ENCODE measurements around the gene USP3.

The USP3 gene

GRCh38 chr15:63544258-63545026 lies 40.0 kb downstream of the USP3 start:
- DNase-seq (ENCODE audit: low read depth): no peak

- no peak for DNase-seq (ENCODE audit: low read depth)
These were observed 41.1 kb downstream of the USP3 start for GRCh38 chr15:63545520-63545919.

- no peak for DNase-seq (ENCODE audit: low read depth)
These were observed 47.0 kb downstream of the USP3 start for GRCh38 chr15:63551400-63551799.

- no peak for DNase-seq (ENCODE audit: low read depth)
These were observed 49.0 kb downstream of the USP3 start for GRCh38 chr15:63553388-63553791.

- DNase-seq (ENCODE audit: low read depth): no peak
These were observed 50.0 kb downstream of the USP3 start for GRCh38 chr15:63554337-63554927.

- no peak for DNase-seq (ENCODE audit: low read depth)
These were observed 51.1 kb downstream of the USP3 start for GRCh38 chr15:63555507-63555906.

- no peak for DNase-seq (ENCODE audit: low read depth)
These were observed 51.9 kb downstream of the USP3 start for GRCh38 chr15:63556246-63556645.

GRCh38 chr15:63556736-63557135 lies 52.3 kb downstream of the USP3 start:
- DNase-seq (ENCODE audit: low read depth): no peak

- DNase-seq (ENCODE audit: low read depth): no peak
These were observed 55.4 kb downstream of the USP3 start for GRCh38 chr15:63559753-63560152.

GRCh38 chr15:63560741-63561448 lies 56.5 kb downstream of the USP3 start:
- no peak for DNase-seq (ENCODE audit: low read depth)

- no peak for DNase-seq (ENCODE audit: low read depth)
These were observed 59.7 kb downstream of the USP3 start for GRCh38 chr15:63564093-63564492.

- DNase-seq (ENCODE audit: low read depth): no peak
These were observed 61.3 kb downstream of the USP3 start for GRCh38 chr15:63565536-63566186.

- DNase-seq (ENCODE audit: low read depth): no peak
These were observed 68.5 kb downstream of the USP3 start for GRCh38 chr15:63572749-63573464.

GRCh38 chr15:63573533-63573932 lies 69.1 kb downstream of the USP3 start:
- no peak for DNase-seq (ENCODE audit: low read depth)

GRCh38 chr15:63575312-63575711 lies 70.9 kb downstream of the USP3 start:
- no peak for DNase-seq (ENCODE audit: low read depth)

- no peak for DNase-seq (ENCODE audit: low read depth)
These were observed 72.0 kb downstream of the USP3 start for GRCh38 chr15:63576441-63576840.

GRCh38 chr15:63582179-63582578 lies 77.8 kb downstream of the USP3 start:
- no peak for DNase-seq (ENCODE audit: low read depth)

- no peak for DNase-seq (ENCODE audit: low read depth)
These were observed 78.5 kb downstream of the USP3 start for GRCh38 chr15:63582718-63583426.

GRCh38 chr15:63586790-63587189 lies 82.4 kb downstream of the USP3 start:
- DNase-seq (ENCODE audit: low read depth): no peak

GRCh38 chr15:63587527-63587926 lies 83.1 kb downstream of the USP3 start:
- no peak for DNase-seq (ENCODE audit: low read depth)

- DNase-seq (ENCODE audit: low read depth): no peak
These were observed 84.4 kb downstream of the USP3 start for GRCh38 chr15:63588826-63589225.
